ENCODE results near the gene PLXDC2.

PLXDC2 gene

GRCh38 chr10:20100171-20100570, 283.9 kb downstream of the PLXDC2 start:
- TF ChIP-seq EZH2phosphoT487 (IDR thresholded peaks at IDR 0.05; ENCODE audit: borderline replicate concordance, low read length) (no peak), CTCF (IDR thresholded peaks at IDR 0.05; ENCODE audit: low read depth, low read length, poor library complexity, severe bottlenecking) (no peak)
- H3K79me2 ChIP-seq (ENCODE audit: control insufficient read depth, low read length) = no peaks in the 10 kb centered on the region
- H3K36me3 ChIP-seq (ENCODE audit: control insufficient read depth, low read length) = no peaks in the 10 kb centered on the region
- H3K27ac ChIP-seq (ENCODE audit: low read depth, low read length) = no peak overlapping the region
- no peaks in the 10 kb centered on the region for H3K4me1 ChIP-seq (ENCODE audit: control insufficient read depth, low read length)
- H3K4me2 ChIP-seq (ENCODE audit: low read length) = no peak overlapping the region
- H3K4me3 ChIP-seq (ENCODE audit: low read length) = no peak overlapping the region
- H3K27me3 ChIP-seq (ENCODE audit: control insufficient read depth, low read length) = no peaks in the 10 kb centered on the region
- H3K9me3 ChIP-seq (ENCODE audit: control insufficient read depth, insufficient read depth, low read length) = no peaks in the 10 kb centered on the region
- H3K9me2 ChIP-seq (replicated peaks; ENCODE audit: control insufficient read depth, low read length) = no peaks in the 10 kb centered on the region
- no peaks in the 10 kb centered on the region for H3F3A ChIP-seq (ENCODE audit: control insufficient read depth, insufficient read depth)
- no peaks in the 10 kb centered on the region for H4K20me1 ChIP-seq (ENCODE audit: control insufficient read depth, insufficient read depth, low read depth, low read length)

GRCh38 chr10:20105236-20105635, 289.0 kb downstream of the PLXDC2 start:
- no peak overlapping the region for H3K27ac ChIP-seq (ENCODE audit: low read depth, low read length)
- no peaks in the 10 kb centered on the region for H3K9me2 ChIP-seq (replicated peaks; ENCODE audit: control insufficient read depth, low read length)
- H3K27me3 ChIP-seq (ENCODE audit: control insufficient read depth, low read length) = no peaks in the 10 kb centered on the region
- H4K20me1 ChIP-seq (ENCODE audit: control insufficient read depth, insufficient read depth, low read depth, low read length) = no peaks in the 10 kb centered on the region
- H3K79me2 ChIP-seq (ENCODE audit: control insufficient read depth, low read length) = no peaks in the 10 kb centered on the region
- no peaks in the 10 kb centered on the region for H3F3A ChIP-seq (ENCODE audit: control insufficient read depth, insufficient read depth)
- H3K4me1 ChIP-seq (ENCODE audit: control insufficient read depth, low read length) = no peaks in the 10 kb centered on the region
- no peaks in the 10 kb centered on the region for H3K36me3 ChIP-seq (ENCODE audit: control insufficient read depth, low read length)
- TF ChIP-seq CTCF (IDR thresholded peaks at IDR 0.05; ENCODE audit: low read depth, low read length, poor library complexity, severe bottlenecking) (no peak), EZH2phosphoT487 (IDR thresholded peaks at IDR 0.05; ENCODE audit: borderline replicate concordance, low read length) (no peak)
- no peak overlapping the region for H3K4me3 ChIP-seq (ENCODE audit: low read length)
- no peaks in the 10 kb centered on the region for H3K9me3 ChIP-seq (ENCODE audit: control insufficient read depth, insufficient read depth, low read length)
- no peak overlapping the region for H3K4me2 ChIP-seq (ENCODE audit: low read length)

- H3F3A ChIP-seq (ENCODE audit: control insufficient read depth, insufficient read depth) = no peaks in the 10 kb centered on the region
- no peaks in the 10 kb centered on the region for H3K4me1 ChIP-seq (ENCODE audit: control insufficient read depth, low read length)
- H3K4me3 ChIP-seq (ENCODE audit: low read length) = no peak overlapping the region
- H3K27ac ChIP-seq (ENCODE audit: low read depth, low read length) = no peak overlapping the region
- H3K9me3 ChIP-seq (ENCODE audit: control insufficient read depth, insufficient read depth, low read length) = no peaks in the 10 kb centered on the region
- no peaks in the 10 kb centered on the region for H3K79me2 ChIP-seq (ENCODE audit: control insufficient read depth, low read length)
- no peaks in the 10 kb centered on the region for H3K36me3 ChIP-seq (ENCODE audit: control insufficient read depth, low read length)
- no peaks in the 10 kb centered on the region for H4K20me1 ChIP-seq (ENCODE audit: control insufficient read depth, insufficient read depth, low read depth, low read length)
- H3K27me3 ChIP-seq (ENCODE audit: control insufficient read depth, low read length) = no peaks in the 10 kb centered on the region
- TF ChIP-seq EZH2phosphoT487 (IDR thresholded peaks at IDR 0.05; ENCODE audit: borderline replicate concordance, low read length) = no peak
- H3K9me2 ChIP-seq (replicated peaks; ENCODE audit: control insufficient read depth, low read length) = no peaks in the 10 kb centered on the region
- H3K4me2 ChIP-seq (ENCODE audit: low read length) = no peak overlapping the region
Measured at GRCh38 chr10:20105931-20106330, 289.7 kb downstream of the PLXDC2 start.

GRCh38 chr10:20108021-20108420, 291.8 kb downstream of the PLXDC2 start:
- Histone ChIP-seq H3K27me3 (ENCODE audit: control insufficient read depth, low read length) (no peaks in the 10 kb centered on the region), H4K20me1 (ENCODE audit: control insufficient read depth, insufficient read depth, low read depth, low read length) (no peaks in the 10 kb centered on the region), H3K79me2 (ENCODE audit: control insufficient read depth, low read length) (no peaks in the 10 kb centered on the region), H3K9me2 (replicated peaks; ENCODE audit: control insufficient read depth, low read length) (no peaks in the 10 kb centered on the region), H3K4me2 (ENCODE audit: low read length) (no peak overlapping the region), H3K9me3 (ENCODE audit: control insufficient read depth, insufficient read depth, low read length) (no peaks in the 10 kb centered on the region), H3K4me3 (ENCODE audit: low read length) (no peak overlapping the region), H3K36me3 (ENCODE audit: control insufficient read depth, low read length) (no peaks in the 10 kb centered on the region), H3K4me1 (ENCODE audit: control insufficient read depth, low read length) (no peaks in the 10 kb centered on the region), H3K27ac (ENCODE audit: low read depth, low read length) (no peak overlapping the region), H3F3A (ENCODE audit: control insufficient read depth, insufficient read depth) (no peaks in the 10 kb centered on the region)
- no peak for TF ChIP-seq EZH2phosphoT487 (IDR thresholded peaks at IDR 0.05; ENCODE audit: borderline replicate concordance, low read length)
- TF ChIP-seq CTCF (IDR thresholded peaks at IDR 0.05; ENCODE audit: low read depth, low read length, poor library complexity, severe bottlenecking) = no peak
